NOMO-1 treated with dmso at 0.1 percent for 144 hours (cell line): Measurements from ENCODE around the gene UBFD1.
"Not testable (repeated sequence)": the region's sequence is repeated elsewhere in the genome, so short reads cannot be mapped to it uniquely, and the experiment has no call there.

ENCODE experiments used
- DNase-seq: peaks from one replicate; lab custom pipeline; 2025; ENCODE audit not compliant: unreplicated experiment; lab: John Stamatoyannopoulos, UW

The UBFD1 gene

DNA sequence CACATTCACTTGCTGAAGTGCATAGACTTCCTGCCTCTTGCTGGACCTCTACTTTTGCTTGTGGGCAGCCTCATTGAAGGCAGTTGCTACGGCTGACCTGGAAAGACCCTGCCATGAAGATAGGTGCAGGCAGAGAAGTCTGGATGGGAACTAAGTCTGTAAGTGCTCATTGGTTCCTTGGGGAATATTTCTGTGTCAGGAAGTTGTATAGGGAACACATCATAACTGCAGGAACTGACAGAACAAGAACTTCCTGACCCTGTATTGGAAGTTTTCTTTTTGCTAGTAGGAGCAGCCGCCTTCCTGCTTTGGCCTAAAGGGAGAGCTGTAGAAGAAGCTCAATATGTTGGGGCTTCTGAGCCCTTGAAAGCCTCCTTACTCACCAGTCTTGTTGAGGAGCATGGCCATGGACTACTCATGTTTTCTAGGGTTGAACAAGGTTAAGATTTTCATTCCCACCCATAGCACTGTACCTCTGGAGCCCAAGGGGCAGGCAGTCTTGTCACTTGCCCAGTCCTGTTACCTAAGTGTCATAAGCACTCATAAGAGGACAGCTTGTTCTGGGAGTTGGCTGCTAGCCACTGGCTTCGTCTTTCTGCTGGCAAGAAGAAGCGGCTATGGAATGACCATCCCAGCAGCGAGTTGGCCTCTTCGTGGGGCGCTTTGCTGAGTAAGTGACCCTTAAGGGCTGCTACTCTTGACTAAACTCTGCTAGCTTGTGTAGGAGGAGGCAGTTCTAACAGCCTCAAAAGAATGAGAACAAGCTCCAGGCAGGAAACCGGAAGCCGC lies 7.2 kb downstream of the UBFD1 start:
- no peak for DNase-seq

DNA sequence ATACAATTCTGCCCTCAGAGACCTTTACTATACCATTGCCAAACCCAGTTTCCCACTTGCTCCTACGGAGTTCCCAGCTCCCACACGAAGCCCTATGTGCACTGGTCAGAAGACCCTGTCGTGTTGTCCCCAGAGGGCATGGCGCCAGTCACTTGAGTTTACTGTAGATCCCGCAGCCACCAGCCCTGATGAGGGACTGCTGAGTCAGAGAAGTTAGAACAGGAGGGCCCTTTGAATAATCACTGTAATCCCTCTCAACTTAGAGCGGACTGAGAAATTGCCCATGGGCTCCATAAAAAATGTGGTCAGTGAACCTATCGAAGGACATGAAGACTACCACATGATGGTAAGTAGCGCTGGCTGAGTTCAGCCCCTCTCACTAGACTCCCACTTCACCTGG lies 9.2 kb downstream of the UBFD1 start:
- no peak for DNase-seq

DNA sequence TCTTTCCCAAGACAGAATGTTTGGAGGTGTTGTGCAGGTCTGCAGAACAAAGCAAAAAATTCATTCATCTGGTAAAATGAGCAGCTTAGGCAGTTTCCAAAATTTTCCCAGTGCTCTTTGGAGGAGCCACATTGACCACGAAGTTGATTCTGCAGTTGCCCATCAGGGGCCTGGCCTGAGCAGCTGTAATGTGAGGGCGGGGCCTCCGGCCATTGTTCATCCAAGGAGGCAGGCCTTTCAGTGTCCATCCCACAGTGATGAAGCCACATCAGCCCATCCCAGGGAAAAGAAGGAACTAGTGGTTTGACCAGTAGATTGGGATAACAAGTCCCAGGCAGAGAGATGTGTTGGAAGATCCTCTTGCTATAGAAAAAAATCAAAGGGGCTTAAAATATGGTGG lies 10.1 kb downstream of the UBFD1 start:
- no peak for DNase-seq

DNA sequence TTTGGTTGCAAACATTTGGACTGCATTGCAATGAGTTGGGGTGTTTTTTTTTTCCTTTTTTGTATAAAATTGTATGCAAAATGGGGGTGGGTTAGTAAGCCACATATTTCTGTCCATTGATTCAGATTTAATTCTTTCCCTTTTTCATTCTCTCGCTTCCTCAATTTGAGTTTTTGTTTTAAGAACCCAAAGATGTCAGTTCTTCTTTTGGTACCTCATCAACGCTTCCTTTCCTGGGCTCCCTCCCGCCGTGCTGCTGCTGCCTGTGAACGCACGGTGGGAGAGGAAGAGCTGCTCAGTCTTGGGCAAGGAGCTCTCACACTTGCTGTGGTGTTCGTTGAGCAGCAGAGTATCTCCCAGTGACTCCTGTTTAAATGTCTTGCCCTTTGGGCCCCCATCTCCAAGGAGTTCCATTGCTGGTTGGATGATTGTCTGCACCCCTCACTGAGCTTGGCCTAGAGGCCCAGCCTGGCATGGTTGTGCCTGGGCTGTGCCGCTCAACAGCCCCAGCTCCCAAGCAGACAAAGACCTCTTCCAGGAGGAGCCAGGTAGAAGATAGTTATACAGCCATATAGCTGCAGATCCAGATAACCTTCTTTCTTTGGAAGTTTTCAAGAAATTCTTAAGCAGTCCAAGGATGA lies 13.6 kb downstream of the UBFD1 start:
- DNase-seq = peak; percentile 93

DNA sequence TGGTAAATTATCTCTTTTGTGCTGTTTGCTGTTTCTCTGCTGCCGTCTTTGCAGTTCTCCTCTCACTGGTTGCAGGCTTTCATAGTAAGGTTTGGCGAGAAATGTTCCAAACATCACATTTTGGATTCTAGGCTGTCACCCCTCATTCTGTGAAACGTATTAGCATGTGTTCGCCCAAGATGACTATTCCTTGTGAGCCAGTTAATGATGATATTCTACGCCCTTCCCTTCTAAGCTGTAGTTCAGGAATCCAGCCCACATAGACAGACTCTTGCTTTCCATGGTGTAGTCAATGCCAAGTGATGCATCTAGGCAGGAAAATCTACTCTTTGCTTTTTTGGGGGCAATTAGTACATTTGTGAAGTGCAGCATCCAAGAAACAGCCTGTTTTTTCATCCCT lies 14.4 kb downstream of the UBFD1 start:
- DNase-seq = no peak

DNA sequence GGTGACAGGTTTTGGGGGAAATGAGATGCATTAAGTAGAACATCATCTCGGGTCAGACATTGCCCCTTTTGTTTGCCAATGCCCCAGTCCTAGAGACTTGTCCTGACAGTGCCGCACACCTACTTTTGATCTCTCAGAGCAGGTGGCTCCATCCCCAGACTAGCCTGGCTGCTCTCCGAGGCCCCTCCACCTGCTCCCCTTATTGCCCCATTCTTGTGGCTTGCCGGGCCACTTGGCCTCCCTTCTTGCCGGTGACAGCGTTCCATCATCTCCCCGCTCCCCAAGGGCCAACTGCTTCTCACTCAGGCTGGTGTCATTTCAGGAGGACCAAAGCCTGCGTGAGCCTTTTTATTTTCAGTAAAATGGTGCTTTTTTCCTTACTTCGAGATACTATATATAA lies 14.9 kb downstream of the UBFD1 start:
- DNase-seq = no peak

DNA sequence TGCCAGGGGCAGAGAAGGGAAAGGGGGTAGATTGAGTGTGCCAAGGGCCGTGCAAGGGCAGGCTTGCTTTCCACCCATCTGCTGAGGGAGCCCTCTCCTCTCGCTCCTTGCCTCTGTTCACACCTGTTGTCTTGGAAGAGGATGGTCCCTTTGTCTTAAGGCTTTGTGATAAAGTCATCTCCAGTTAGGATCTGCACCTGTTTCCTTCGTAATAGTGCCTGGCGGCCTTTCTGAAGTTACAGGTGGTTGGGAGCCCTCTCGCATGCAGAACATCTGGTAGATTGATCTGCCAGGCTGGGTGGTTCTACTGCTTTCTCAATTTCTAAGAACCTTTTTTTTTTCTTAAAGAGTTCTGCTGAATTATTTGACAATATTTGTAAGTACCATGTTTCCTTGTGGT lies 16.3 kb downstream of the UBFD1 start:
- DNase-seq = no peak

DNA sequence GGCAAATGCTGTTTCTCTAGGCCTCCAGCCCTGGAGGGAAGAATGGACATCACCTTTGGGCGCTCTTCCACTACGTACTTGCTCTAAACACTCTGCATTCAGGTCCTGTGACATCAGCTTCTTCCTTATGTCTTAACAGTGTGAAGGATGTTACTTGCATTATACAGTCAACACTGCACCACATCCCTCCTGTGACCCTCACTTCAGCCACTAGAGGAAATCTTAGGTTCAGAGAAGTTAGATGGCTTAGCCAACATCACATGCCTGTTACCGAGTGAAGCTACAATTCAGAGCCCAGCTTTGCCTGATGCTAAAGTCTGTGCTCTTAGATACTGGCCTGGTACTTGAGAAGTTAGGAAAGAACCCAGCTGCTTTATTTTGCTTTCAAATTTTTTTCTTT lies 18.3 kb downstream of the UBFD1 start:
- no peak for DNase-seq

DNA sequence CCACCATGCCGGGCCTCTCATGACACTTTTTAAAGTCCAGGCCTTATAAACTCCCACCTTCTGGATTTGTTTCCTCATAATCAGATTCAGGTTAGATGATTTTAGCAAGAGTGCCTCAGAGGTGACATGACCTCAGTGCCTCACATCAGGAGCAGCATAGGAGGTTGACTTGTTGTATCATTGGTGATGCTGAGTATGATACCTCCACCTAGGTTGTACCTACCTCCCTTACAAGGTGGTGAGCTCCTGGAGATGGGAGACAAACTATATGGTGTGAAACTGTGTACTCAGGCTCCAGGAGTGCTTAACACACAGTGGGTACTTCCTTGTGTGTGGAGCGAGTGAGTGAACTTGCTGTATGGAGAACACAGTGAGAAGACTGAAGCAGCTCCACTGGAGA lies 20.0 kb downstream of the UBFD1 start:
- DNase-seq = no peak

DNA sequence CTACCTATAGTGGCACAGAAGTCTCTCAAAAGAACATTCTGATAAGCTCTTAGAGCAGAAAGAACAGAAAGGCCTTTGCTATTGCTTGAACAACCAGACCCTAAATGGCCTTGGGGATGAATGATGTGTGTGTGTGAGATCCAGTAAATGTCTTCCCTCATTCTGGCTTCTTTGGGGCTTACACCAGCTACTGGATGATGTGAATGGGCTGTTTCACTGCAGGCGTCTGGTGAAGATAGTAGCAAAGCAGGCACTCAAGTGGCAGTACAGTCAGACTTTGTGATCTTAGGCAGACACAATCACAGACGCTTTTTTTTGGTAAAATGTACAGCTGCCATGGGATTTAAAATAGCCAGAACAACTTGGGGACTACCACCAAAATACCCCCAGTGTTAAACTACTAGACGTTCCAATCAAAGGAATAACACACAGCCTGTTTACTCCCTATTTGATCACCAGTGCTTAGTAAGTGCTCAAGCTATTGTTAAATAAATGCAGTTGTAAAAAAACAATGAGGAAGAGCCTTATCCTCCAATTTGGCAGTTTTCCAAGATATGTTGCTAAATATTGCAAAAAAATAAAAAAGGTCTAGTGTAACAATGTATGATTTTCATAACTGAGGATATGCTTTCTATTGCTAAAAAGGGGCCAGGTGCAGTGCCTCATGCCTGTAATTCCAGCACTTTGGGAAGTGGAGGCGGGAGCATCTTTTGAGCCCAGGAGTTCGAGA lies 20.7 kb downstream of the UBFD1 start:
- DNase-seq = no peak

DNA sequence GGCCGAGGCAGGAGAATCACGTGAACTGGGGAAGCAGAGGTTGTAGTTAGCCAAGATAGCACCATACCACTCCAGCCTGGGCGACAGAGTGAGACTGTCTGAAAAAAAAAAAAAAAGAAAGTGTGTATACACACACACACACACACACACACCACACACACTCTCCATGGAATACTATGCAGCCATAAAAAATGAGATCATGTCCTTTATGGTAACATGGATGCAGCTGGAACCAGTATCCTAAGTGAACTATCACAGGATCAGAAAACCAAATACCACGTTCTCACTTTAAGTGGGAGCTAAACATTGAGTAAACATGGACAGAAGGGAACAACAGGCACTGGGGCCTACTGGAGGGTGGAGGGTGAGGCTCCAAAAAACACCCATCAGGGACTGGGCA lies 21.8 kb downstream of the UBFD1 start:
- no peak for DNase-seq

DNA sequence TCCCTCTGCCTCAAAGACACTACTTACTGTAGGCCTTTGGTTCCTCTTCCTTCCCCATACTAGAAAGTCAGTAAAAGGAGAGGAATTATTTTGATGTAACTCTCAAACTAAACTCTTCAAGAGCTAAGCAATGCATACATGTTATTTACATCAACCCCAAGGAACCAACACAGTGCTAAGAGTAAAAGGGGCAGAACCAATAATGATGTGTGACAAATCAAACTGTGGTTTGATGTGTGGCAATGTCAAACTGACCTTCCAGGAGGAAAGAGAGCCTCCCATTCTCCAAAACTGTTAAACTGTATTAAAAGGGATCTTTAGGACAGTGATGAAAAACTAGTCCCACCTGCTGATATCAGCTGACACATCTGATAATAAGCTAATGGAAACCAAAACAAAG lies 22.9 kb downstream of the UBFD1 start:
- no peak for DNase-seq

DNA sequence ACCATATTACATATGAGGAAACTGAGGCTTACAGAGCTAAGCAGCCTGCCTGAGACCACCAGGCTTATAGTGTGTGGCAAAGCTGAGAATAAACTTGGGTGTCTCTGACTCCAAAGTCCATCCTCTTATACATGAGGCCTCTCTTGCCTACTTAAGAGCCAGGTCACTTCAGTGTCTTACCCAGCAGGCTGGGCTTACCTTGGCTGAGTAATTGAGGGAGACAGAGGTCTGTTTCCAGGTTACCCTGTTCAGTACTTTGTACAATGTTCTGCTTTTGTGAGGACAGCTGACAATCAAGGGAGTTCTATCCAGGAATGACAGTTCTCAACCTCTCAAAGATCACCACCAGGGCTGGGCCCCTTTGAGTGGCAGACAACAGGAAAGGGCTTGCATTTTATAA lies 24.2 kb downstream of the UBFD1 start:
- no peak for DNase-seq

DNA sequence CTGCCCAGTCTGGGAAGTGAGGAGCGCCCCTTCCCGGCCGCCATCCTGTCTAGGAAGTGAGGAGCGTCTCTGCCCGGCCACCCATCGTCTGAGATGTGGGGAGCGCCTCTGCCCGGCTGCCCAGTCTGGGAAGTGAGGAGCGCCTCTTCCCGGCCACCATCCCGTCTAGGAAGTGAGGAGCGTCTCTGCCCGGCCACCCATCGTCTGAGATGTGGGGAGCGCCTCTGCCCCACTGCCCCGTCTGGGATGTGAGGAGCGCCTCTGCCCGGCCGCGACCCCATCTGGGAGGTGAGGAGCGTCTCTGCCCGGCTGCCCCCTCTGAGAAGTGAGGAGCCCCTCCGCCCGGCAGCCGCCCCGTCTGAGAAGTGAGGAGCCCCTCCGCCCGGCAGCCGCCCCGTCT lies 25.7 kb downstream of the UBFD1 start:
- DNase-seq = not testable (repeated sequence)

DNA sequence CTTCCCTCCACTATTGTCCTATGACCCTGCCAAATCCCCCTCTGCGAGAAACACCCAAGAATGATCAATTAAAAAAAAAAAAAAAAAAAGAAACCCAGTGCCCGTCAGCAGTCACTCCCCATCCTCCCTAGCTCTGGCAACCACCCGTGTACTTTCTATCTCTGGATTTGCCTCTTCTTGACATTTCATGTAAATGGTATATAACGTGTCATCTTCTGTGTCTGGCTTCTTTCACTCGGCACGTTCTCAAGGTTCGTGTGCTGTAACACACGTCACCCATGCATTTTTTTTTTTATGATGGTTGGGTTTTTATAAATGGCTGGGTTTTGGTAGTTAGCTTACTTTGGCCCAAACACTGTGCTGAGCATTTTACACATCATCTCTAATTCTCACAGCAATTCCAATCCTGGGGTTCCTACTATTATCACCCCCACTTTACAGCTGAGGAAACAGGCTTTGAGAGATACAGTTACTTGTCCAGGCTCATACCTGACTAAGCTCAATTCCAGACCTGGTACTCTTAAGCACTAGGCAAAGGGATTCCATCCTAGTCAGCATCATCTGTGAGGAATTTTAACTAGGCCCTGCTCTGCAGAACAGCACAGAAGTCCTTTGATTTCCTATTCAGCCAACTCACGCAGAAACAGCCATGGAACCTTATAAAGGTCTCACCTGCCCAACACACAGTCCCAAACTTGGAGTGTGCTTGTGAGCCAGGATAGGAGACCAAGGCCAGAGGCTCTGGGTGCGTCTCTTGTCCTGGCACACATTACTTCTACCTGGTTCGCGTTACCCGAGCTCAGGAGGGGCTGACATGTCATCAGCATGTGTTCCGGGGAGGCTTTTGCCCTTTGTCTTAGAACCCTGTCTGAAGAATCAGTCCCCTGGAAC lies 26.9 kb downstream of the UBFD1 start:
- DNase-seq = no peak

DNA sequence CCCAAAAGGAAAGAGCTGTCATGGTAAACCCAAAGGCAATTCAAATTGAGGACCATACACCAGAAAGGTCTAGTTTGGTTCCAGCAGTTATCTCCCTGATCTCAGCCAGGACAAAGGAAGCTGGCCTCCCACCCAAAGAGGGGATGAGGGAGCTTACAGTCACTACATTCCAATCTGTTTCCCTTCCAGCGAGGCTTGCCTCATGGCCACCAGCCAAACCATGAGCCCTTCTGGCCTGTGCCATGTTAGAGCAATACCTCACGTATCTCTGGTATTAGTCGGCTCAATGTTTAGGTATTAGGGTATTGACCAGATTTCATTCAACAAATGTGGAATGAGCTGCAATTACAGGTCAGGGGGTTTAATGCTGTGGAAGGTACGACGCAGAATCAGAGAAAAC lies 30.2 kb downstream of the UBFD1 start:
- DNase-seq = no peak

DNA sequence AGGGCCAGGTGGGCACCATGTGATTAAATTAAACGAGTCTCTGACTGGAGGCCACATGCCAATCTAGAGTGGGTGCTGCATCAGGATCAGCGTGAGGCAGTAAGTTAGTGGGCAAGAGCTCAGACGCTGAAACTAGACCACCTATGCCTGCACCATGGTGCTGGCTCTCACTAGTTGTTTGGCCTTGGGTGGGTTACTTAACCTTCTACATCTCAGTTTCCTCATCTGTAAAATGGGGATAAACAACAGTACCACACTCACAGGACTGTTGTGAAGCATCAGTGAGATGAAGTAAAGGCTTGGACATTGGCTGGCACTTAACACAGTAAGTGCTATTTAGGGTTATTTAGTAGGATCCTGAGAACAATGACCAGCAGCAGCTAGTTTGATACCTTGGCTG lies 32.7 kb downstream of the UBFD1 start:
- DNase-seq = no peak

DNA sequence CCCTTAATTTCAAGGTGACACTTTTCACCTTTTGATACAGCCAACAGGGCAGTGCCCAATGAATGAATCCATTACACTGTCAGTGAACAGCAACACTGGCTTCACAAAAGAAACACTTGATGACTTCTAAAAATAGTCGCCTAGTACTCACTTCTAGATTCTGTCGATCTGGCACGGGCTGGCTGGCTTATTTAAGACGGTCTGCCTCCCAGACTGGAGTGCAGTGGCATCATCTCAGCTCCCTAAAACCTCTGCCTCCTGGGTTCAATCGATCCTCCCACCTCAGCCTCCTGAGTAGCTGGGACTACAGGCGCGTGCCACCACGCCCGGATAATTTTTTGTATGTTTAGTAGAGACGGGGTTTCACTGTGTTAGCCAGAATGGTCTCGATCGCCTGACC lies 36.7 kb downstream of the UBFD1 start:
- no peak for DNase-seq

DNA sequence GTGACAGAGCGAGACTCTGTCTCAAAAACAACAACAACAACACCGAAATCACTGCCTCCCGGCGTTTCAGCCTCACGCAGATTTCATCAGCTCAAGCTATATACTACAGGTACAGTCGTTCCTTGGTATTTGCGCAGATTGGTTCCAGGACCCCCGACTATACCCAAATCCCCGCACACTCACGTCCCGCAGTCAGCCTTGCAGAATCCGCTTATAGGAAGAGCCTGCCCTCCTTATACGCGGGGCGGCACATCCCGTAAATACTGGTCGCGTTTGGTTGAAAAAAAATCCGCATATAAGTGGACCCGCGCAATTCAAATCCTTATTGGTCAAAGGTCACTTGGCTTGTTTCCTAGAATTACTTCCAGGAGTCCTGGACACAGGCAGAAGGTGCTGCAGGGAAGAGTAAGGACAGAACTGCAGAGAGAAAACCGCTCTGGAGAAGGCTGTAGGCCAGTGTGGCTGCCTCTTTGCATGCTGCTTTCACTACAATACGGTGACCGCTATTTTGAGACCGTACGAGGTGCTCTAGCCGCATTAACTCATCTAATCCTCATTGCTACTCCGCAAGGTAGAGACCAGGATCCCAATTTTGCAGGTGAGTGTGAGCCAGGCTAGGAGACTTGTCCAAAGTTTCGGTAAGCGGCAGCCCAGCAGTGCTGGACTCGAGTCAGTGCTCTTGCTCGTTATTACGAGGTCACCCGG lies 37.9 kb downstream of the UBFD1 start:
- DNase-seq = no peak

DNA sequence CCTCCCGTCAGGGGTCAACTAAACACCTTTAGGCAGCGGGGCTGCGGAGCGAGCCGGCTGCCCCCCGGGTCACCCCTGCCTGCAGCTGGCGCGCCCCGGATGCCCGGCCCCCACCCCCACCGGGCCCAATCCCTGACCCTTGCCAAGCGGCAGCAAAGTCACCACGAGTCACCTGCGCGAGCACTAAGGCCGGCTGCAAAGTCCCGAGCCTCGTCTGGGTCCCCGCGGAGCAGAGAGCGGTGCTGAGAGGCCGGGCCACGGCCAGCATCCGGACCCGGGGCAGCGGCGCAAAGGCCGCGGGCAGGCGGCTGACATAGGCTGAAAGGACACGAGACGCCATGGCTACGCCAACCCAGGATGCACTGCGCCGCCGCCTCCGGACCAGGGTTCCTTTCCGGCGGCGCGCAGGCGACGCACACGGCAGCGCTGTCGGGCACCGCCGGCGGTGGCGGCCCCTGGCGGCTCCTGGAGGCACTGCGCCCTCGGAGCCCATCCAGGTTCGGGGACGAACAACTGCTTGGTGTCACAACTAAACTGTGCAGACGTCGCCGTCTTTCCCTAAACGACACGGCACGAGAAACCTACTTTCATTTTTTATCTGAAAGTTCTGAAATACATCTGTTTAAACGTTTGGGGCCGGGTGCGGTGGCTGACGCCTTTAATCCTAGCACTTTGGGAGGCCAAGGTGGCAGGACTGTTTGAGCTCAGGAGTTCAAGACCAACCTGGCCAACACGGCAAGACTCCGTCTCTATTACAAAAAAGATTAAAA lies 38.6 kb downstream of the UBFD1 start, which contains the start of gene NDUFAB1:
TSS of gene NDUFAB1 (minus strand) at position 366 of the 770 bp plus-strand sequence. CDS start at position 340, 26 bp downstream.
- peak; percentile 77 for DNase-seq
